ENCODE data around the gene SIPA1L3.
"Not testable (repeated sequence)": the region's sequence is repeated elsewhere in the genome, so short reads cannot be mapped to it uniquely, and the experiment has no call there.

The SIPA1L3 gene

GRCh38 chr19:38061294-38061693, 154.3 kb downstream of the SIPA1L3 start:
- no peak for DNase-seq (ENCODE audit: insufficient read length, low spot score)
- no peak for FAIRE-seq

GRCh38 chr19:38062959-38063761, 156.2 kb downstream of the SIPA1L3 start:
- DNase-seq (ENCODE audit: insufficient read length, low spot score) (no peak), FAIRE-seq (no peak)

- no peak for FAIRE-seq
- no peak for DNase-seq (ENCODE audit: insufficient read length, low spot score)
Measured at GRCh38 chr19:38063928-38064327, 156.9 kb downstream of the SIPA1L3 start.

GRCh38 chr19:38064661-38065425, 157.8 kb downstream of the SIPA1L3 start:
- DNase-seq (ENCODE audit: insufficient read length, low spot score) (no peak), FAIRE-seq (no peak)

- DNase-seq (ENCODE audit: insufficient read length, low spot score); FAIRE-seq: not testable (repeated sequence)
Measured at GRCh38 chr19:38065775-38066174, 158.8 kb downstream of the SIPA1L3 start.

- FAIRE-seq (no peak), DNase-seq (ENCODE audit: insufficient read length, low spot score) (no peak)
Measured at GRCh38 chr19:38068826-38069225, 161.8 kb downstream of the SIPA1L3 start.

GRCh38 chr19:38070573-38070972, 163.6 kb downstream of the SIPA1L3 start:
- no peak for DNase-seq (ENCODE audit: insufficient read length, low spot score)

GRCh38 chr19:38071054-38071453, 164.0 kb downstream of the SIPA1L3 start:
- FAIRE-seq; DNase-seq (ENCODE audit: insufficient read length, low spot score): not testable (repeated sequence)

More at GRCh38 chr19:38070573-38070972, 163.6 kb downstream of the SIPA1L3 start:
- no peak for FAIRE-seq

- DNase-seq (ENCODE audit: insufficient read length, low spot score) (no peak), FAIRE-seq (no peak)
Measured at GRCh38 chr19:38071647-38072046, 164.6 kb downstream of the SIPA1L3 start.

- FAIRE-seq (no peak), DNase-seq (ENCODE audit: insufficient read length, low spot score) (no peak)
Measured at GRCh38 chr19:38072776-38073750, 166.1 kb downstream of the SIPA1L3 start.

- FAIRE-seq: no peak
- no peak for DNase-seq (ENCODE audit: insufficient read length, low spot score)
Measured at GRCh38 chr19:38073841-38074685, 167.1 kb downstream of the SIPA1L3 start.

- no peak for DNase-seq (ENCODE audit: insufficient read length, low spot score)
- no peak for FAIRE-seq
Measured at GRCh38 chr19:38076337-38076736, 169.3 kb downstream of the SIPA1L3 start.

- DNase-seq (ENCODE audit: insufficient read length, low spot score): no peak
- no peak for FAIRE-seq
Measured at GRCh38 chr19:38078302-38078930, 171.4 kb downstream of the SIPA1L3 start.

- DNase-seq (ENCODE audit: insufficient read length, low spot score) (peak; percentile 92), FAIRE-seq (peak; percentile 95)
Measured at GRCh38 chr19:38079926-38080380, 172.9 kb downstream of the SIPA1L3 start.

- FAIRE-seq (no peak), DNase-seq (ENCODE audit: insufficient read length, low spot score) (no peak)
Measured at GRCh38 chr19:38081547-38082255, 174.7 kb downstream of the SIPA1L3 start.

- no peak for DNase-seq (ENCODE audit: insufficient read length, low spot score)
- FAIRE-seq: no peak
Measured at GRCh38 chr19:38082256-38083118, 175.5 kb downstream of the SIPA1L3 start.

- DNase-seq (ENCODE audit: insufficient read length, low spot score): no peak
- FAIRE-seq: no peak
Measured at GRCh38 chr19:38084196-38084595, 177.2 kb downstream of the SIPA1L3 start.

- DNase-seq (ENCODE audit: insufficient read length, low spot score) (no peak), FAIRE-seq (no peak)
Measured at GRCh38 chr19:38089440-38089839, 182.4 kb downstream of the SIPA1L3 start.

Measured in GM19239 (cell line).